Ishikawa (cell line): ENCODE data around the gene NUB1.

Experiments used
- CEBPB ChIP-seq: IDR thresholded peaks from 2 replicates; pipeline ENCODE4 v1.6.1; 2012
- CREB1 ChIP-seq: IDR thresholded peaks from 2 replicates; pipeline ENCODE4 v1.6.1; 2012; ENCODE audit warnings: low read depth
- EGR1 ChIP-seq: IDR thresholded peaks from 2 replicates; pipeline ENCODE4 v1.6.1; 2012
- EP300 ChIP-seq: IDR thresholded peaks from 2 replicates; pipeline ENCODE4 v1.6.1; 2012; ENCODE audit warnings: borderline replicate concordance
- FOXM1 ChIP-seq: IDR thresholded peaks from 2 replicates; pipeline ENCODE4 v1.6.1; 2012; ENCODE audit warnings: low read depth, borderline replicate concordance
- MAX ChIP-seq: IDR thresholded peaks from 2 replicates; pipeline ENCODE4 v1.6.1; 2012
- NFIC ChIP-seq: IDR thresholded peaks from 2 replicates; pipeline ENCODE4 v1.6.1; 2012
- RAD21 ChIP-seq: IDR thresholded peaks from 2 replicates; pipeline ENCODE4 v1.6.1; 2012; ENCODE audit warnings: low read depth
- TAF1 ChIP-seq: IDR thresholded peaks from 2 replicates; pipeline ENCODE4 v1.6.1; 2012; ENCODE audit warnings: low read depth, mild to moderate bottlenecking
- TCF12 ChIP-seq: IDR thresholded peaks from 2 replicates; pipeline ENCODE4 v1.6.1; 2012; ENCODE audit warnings: low read depth
- TEAD4 ChIP-seq: IDR thresholded peaks from 2 replicates; pipeline ENCODE4 v1.6.1; 2012
- USF1 ChIP-seq: IDR thresholded peaks from 2 replicates; pipeline ENCODE4 v1.6.1; 2012
- YY1 ChIP-seq: IDR thresholded peaks from 2 replicates; pipeline ENCODE4 v1.6.1; 2012; ENCODE audit warnings: low read depth
- ZBTB7A ChIP-seq: IDR thresholded peaks from 2 replicates; pipeline ENCODE4 v1.6.1; 2012; ENCODE audit warnings: low read depth
- TF ChIP-seq, protein P1 (sequence below): IDR thresholded peaks from 2 replicates; pipeline ENCODE4 v1.6.1; 2012; ENCODE audit warnings: low read depth, mild to moderate bottlenecking

The NUB1 gene

GRCh38 chr7:151404216-151405011, 62.8 kb downstream of the NUB1 start:
- no peak for TF ChIP-seq EP300
- no peak for TF ChIP-seq NFIC
- no peak for TF ChIP-seq ZBTB7A
- no peak for TF ChIP-seq YY1
- no peak for TF ChIP-seq CREB1
- TF ChIP-seq USF1, result no peak
- TF ChIP-seq TCF12, result no peak

DNA sequence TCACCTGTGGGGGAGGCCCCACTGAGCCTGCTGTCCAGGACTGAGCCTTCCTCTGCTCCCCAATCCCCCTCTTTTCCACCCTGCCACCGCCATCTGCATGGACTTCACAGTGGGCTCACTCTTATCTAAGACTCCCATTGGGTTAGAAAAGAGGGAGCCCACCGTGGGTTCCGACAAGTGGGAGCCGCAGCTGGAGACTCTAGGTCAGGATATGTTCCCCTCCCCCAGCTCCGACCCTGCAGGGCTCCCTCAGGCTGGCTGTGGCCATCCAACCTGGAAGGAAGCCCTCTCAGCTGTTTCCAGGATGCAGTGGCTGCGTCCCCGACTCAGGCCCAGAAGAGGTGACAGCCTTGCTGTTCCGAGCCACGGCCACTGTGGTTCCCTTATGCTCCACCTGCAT, 63.4 kb downstream of the NUB1 start:
- TF ChIP-seq, protein P1, sequence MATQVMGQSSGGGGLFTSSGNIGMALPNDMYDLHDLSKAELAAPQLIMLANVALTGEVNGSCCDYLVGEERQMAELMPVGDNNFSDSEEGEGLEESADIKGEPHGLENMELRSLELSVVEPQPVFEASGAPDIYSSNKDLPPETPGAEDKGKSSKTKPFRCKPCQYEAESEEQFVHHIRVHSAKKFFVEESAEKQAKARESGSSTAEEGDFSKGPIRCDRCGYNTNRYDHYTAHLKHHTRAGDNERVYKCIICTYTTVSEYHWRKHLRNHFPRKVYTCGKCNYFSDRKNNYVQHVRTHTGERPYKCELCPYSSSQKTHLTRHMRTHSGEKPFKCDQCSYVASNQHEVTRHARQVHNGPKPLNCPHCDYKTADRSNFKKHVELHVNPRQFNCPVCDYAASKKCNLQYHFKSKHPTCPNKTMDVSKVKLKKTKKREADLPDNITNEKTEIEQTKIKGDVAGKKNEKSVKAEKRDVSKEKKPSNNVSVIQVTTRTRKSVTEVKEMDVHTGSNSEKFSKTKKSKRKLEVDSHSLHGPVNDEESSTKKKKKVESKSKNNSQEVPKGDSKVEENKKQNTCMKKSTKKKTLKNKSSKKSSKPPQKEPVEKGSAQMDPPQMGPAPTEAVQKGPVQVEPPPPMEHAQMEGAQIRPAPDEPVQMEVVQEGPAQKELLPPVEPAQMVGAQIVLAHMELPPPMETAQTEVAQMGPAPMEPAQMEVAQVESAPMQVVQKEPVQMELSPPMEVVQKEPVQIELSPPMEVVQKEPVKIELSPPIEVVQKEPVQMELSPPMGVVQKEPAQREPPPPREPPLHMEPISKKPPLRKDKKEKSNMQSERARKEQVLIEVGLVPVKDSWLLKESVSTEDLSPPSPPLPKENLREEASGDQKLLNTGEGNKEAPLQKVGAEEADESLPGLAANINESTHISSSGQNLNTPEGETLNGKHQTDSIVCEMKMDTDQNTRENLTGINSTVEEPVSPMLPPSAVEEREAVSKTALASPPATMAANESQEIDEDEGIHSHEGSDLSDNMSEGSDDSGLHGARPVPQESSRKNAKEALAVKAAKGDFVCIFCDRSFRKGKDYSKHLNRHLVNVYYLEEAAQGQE, result no peak
- no peak for TF ChIP-seq TAF1
- TF ChIP-seq CEBPB, result no peak
- no peak for TF ChIP-seq ZBTB7A
- no peak for TF ChIP-seq TCF12
- no peak for TF ChIP-seq FOXM1
- TF ChIP-seq MAX, result no peak
- TF ChIP-seq NFIC, result no peak
- TF ChIP-seq TEAD4, result no peak
- no peak for TF ChIP-seq YY1
- TF ChIP-seq CREB1, result no peak

- TF ChIP-seq CEBPB (no peak), NFIC (no peak), TCF12 (no peak)
Observed at GRCh38 chr7:151405588-151405987, 64.0 kb downstream of the NUB1 start.

DNA sequence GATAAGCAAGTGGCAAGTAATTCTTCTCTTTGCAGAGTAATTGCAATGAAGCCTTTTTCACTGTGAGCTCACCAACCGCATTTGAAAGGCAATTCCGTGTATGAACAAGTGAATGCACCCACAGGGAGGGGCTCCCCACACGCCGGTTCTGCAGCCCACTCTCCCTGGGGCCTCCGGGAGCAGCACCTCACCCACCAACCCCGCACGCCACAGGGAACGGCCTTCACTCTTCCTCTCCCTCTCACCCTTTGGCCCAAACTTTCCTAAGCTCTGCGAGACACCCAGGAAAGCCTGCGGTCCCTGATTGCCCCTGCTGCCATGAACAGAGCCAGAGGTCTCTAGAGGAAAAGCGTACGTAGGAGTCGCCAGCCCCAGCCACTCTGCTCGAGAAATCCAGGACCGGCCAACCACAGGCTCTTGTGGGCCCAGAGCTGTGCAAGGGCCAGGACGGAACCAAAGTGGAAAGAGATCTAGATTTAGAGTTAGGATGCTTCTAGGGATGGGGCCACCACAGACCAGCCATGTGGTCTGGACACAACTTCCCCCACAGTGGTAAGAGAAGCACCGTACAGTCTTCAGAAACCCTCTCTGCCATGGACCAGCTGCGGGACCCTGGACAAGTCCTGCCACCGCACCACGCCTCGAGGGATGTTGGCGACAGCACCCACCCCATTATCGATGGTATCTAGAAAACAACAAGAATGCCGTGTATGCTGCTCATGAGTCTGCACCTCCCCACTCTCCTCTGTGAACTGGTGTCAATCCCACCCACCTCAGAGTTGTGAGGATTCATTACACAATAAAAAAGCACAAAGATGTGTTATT, 64.7 kb downstream of the NUB1 start:
- TF ChIP-seq TAF1 (no peak), FOXM1 (no peak), CEBPB (no peak)

GRCh38 chr7:151406886-151407583, 65.4 kb downstream of the NUB1 start:
- TF ChIP-seq MAX (no peak), TCF12 (no peak), RAD21 (no peak), YY1 (no peak), EP300 (no peak), CREB1 (no peak), FOXM1 (no peak), TEAD4 (no peak), ZBTB7A (no peak), CEBPB (no peak)

DNA sequence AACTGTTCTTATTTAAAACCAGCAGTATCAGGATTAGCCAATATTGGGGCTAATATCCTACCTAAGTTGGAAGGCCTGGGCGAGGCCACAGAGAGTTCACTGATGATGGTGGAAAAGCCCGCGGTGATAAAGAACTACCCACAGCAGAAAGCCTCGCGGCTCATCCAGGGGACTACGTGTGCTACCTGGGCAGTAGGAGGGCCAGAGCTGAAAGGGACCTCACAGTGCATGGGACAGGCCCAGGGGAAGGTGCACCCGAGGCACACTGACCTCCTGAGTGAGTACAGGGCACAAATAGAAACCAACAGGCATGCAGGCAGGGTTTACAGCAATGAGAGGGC, 66.9 kb downstream of the NUB1 start:
- TF ChIP-seq TEAD4 (no peak), CREB1 (no peak), EGR1 (no peak), USF1 (no peak), YY1 (no peak), RAD21 (no peak)
- TF ChIP-seq, protein P1, result no peak
